Suppressor macrophage treated with lipopolysaccharide for 4 hours (primary cell): Measurements from ENCODE around the gene ARID1B.
A peak's percentile ranks its signal among the peaks of the same experiment; 100 is the strongest.

Source experiments
- DNase-seq: peaks from one replicate; pipeline ENCODE4 v3.0.0-alpha.2; 2020

The ARID1B gene

GRCh38 chr6:157221817-157222175, 444.6 kb downstream of the ARID1B start:
- no peak for DNase-seq

DNA sequence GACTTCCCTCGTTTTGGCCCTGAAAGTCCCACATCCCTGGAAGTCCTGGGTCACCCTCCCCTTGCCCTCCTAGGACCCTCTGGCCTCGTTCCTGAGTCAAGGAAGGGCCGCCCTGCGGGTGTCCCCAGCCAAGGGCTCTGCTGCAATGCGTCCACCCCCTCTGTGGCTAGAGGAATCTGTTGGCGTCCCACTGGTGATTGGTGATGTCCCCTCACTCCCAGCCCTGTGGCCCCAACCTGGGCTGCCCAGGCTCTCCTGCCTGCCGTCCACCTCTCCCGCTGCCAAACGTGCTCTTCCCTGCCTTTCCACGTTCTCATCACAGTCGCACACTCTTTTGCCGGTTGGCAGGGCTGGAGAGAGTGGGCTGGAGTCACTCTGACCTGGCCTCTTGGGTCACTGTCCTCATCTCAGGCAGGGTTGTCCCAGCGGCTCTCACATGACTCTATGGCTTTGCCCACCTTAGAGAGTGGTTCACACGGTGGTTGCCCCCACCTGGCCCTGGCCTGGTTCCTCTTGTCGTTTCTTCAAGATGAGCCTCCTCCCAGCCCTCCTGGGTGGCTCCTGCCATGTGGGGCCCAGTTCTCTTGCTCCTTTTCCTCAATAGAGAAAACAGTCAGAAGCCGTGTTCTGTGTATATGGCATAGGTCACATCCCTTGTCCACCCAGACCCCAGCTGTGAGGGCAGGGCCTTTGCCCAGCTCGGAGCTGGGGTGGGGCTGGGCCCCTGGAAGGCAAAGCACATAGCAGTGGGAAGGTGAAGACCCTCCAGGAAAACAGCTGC, 445.2 kb downstream of the ARID1B start:
- no peak for DNase-seq

DNA sequence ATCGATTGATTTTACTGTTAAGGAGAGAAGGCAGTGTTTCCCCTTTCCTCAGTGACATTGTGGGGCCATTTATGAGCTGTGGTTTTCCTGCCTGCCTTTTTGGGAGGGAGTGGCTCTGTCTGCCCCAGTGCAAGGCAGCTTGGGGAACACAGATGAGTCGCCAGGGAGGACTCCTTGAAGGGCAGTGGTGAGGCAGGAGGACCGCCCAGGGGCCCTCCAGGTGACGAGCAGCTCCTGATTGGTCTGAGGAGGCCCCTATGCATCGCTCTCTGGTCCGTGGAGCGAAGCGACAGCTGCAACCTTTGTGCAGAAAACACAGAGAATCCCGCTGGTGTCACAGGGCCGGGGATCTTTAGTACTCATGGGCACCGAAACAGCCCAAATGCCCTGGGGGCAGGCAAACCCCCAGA, 445.8 kb downstream of the ARID1B start:
- DNase-seq: no peak

DNA sequence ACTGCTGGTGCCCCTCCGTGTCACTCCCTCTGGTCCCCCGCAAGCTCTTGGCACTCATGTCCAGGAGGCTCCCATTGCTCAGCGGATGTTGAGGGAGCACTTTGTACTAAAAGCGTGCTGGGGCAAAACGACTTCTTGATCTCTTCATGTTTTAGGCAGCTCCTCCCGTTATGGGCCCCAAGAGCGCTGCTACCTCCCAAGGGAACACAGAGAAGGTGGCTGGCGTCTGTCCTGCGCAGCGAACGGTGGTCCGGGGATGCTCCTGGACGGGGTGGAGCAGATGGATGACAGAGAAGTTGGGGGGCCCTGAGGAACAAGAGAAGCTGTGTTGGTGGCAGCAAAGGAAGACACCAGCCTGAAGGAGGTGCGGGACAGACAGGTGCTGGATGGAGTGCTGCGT, 446.3 kb downstream of the ARID1B start:
- DNase-seq: no peak

- DNase-seq: no peak
Observed at GRCh38 chr6:157224178-157224950, 447.2 kb downstream of the ARID1B start.

- DNase-seq: no peak
Observed at GRCh38 chr6:157224951-157225574, 447.9 kb downstream of the ARID1B start.

DNA sequence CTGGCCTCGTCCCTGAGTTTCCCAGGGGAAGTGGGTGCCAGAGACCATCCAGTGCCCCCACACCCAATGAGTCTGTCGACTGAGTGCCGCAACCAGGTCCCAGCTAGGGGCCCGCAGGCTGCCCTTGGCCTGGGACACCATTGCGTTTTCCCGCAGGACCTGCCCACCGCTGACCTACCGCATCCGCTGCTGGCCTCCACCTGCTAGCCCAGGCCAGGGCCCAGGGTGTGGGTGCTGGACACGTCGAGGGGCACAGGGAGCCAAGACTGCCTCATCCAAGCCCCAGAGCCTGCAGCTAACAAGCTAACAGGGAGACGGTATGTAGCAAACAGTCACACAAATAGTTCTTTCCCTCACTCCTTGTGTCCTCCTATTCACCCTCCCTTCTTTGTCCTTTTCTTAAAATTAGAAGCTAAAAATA, 448.4 kb downstream of the ARID1B start:
- DNase-seq: no peak

- no peak for DNase-seq
Observed at GRCh38 chr6:157226026-157226625, 448.9 kb downstream of the ARID1B start.

GRCh38 chr6:157226761-157227160, 449.6 kb downstream of the ARID1B start:
- DNase-seq: no peak

DNA sequence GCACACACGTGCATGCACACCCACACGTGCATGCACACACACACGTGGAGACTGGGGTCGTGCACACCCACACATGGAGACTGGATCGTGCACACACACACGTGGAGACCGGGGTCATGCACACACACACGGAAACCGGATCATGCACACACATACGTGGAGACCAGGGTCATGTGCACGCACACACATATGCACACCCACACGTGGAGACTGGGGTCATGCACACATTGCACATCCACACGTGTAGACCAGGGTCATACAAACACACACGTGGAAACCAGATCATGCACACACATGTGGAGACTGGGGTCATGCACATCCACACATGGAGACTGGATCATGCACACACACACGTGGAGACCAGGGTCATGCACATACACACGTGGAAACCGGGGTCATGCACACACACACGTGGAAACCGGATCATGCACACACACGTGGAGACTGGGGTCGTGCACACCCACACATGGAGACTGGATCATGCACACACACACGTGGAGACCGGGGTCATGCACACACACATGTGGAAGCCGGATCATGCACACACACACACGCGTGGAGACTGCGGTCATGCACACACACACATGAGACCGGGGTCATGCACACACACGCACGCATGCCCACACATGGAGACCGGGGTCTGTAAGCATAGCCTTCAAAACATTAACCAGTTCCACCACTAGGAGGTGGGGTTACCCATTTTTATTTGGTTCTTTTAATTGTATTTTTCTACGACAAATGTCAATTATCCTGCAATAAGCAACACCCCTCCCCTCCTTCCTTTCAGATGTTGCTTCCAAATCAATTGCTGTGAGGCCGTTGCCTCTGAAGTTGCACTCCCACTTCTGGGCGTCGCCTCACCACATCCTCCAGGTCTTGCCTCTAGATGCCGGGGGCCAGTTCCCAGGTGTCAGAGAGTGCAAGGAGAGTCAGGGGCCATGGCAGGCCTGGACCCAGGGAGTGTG, 450.3 kb downstream of the ARID1B start:
- peak; percentile 12 for DNase-seq

GRCh38 chr6:157228426-157229131, 451.4 kb downstream of the ARID1B start:
- no peak for DNase-seq

DNA sequence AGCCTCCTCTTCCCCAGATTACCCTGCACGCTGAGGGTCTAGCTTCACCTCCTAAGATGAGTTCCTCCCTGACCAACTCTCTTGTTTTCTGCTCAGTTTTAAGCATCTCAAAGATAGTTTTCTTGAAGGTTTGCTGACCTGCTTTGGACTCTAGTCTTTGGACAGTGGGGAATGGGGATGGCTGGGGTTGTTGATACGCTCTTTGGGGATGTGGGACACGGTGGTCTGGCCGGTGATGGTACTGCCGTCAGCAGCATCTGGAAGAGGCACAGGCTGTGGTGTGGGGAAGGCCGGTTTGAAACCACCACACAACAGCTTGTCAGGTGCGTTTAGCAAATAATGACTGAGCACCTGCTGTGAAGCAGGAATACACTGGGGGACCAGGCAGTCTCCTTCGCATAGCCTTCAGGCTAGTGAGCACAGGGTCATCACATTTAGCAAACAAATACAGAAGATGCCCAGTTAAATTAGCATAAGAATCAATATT, 452.0 kb downstream of the ARID1B start:
- DNase-seq: no peak

DNA sequence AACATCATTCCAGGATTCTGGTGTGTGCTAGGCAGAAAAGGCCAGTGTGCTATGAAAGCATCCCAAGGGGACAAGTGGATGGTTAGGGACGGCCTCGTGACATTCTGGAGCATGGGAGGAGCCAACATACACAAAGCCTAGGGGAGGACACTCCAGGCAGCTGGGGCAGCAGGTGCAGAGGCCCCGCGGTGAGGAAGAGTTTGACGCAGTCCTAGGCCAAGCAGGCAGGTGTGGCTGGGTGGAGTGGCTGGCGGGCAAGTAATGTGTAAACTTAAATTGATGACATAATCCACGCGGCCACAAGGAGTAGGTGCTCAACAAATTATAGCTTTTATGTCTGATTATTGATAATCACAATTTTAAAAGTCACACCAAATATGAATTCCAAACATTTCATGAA, 452.5 kb downstream of the ARID1B start:
- DNase-seq: no peak

- DNase-seq: no peak
Observed at GRCh38 chr6:157230910-157231309, 453.7 kb downstream of the ARID1B start.

GRCh38 chr6:157232161-157232895, 455.1 kb downstream of the ARID1B start:
- no peak for DNase-seq

DNA sequence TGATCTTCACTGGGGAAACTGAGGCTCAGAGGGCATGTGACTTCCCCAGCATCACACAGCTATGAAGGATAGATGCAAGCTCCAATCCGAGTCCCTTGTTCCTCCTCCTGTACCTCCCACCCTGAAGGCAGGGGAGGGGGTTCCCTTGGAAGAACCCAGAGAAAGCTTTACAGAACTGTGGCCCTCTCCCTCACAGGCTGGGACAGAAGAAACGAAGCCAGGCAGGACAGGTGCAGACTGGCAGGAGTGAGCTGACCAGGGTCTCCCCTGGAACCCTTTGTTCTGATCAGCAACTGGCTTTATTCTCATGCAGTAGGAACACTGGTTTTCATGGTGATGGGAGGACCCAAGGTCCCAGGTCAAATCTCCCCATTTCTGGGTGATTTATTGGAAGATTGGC, 456.0 kb downstream of the ARID1B start:
- DNase-seq: no peak

DNA sequence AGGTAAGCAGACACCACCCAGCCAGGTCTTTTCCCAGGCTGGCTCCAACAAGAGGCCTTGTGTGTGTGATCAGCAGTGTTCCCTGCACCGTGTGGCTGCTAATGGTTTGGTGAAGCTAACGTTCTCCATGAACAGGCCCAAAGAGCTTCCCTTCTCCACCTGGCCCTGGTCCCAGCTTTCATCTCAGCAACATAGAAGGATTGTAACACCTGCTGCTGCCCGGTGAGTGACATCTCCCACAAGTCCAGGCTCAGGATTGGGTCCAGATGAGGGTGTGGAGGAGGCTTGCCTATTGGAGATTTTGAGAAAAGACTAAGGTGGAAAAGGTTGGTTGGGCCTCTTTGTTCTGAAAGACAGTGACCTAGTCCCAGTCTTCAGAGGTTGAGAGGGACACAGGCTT, 456.5 kb downstream of the ARID1B start:
- no peak for DNase-seq

DNA sequence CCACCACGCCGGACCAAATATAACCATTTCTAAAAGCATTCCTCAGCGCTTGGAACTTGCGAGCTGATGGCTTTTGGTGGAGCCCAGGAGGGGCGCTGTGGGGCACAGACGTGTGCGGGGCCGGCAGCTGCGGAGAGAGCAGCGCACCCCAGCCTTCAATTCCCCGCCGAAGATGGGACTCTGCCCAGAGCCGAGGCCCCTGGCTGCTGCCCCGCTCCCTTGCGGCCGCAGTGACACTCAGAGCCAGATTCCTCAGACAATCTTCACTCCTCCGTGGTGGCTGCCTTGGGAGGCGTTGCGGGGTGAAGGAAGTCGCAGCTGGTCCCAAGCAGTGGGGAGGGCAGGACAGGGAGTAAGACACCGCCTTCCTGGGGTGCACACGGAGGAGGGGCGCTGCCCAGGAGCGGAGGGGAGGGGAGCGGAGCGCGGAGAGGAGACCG, 458.4 kb downstream of the ARID1B start:
- DNase-seq: peak; percentile 58

DNA sequence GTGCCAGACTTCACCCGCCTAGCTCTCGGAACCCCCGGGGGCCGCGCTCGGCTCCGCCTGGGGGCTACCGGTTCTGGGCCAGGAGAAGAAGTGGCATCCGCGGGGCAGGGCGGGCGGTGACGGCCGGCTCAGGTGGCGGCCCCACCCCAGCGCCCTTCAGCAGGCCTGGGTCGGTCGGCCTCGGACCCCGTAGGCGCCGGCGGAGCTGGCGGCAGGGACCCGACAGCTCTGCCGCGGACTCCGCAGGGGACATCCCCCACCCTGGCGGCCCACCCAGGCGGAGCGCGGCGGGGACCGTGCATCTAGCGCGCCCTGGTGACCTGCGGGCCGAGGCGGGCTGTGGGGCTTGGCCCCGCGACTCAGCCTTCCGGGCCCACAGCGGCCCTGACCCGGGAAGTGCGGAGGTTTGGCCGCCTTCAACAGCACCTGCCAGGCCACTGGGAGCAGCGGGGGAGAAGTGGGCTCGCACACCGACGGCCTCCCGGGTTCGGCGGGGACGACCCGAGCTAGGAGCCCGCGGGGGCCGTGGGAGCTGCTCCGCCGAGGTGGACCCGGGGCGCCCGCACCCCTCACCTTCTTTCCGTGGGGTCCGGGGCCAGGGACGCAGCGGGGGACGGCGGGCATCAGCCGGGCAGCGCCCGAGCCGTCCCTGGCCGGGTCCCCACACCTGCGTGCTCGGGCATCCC, 459.0 kb downstream of the ARID1B start:
- DNase-seq: no peak

DNA sequence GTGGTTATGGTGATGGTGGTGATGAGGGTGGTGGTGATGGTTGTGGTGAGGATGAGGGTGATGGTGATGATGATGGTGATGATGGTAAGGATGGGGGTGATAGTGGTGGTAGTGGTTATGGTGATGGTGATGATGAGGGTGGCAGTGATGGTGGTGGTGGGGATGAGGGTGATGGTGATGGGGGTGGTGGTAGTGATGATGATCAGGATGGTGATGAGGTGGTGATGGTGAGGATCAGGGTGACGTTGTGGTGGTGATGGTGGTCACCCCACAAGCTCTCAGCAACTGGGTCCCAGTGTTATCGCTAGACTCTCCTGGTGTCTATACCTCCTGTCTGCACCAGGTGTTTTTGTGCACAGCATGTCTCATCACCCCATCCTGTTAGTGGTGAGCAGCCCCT, 461.2 kb downstream of the ARID1B start:
- DNase-seq: no peak
